Parathyroid adenoma (tissue), 2 donors: ENCODE data around the gene KAZN.

Experiments used
- H2AFZ ChIP-seq: fragments of 300-600 bp; sonication (generic); one replicate; pipeline ENCODE4 v1.7.0; 2017; ENCODE audit warnings: antibody characterized with exemption, mild to moderate bottlenecking
- H3K27ac ChIP-seq: fragments of 300-600 bp; sonication (generic); one replicate; pipeline ENCODE4 v1.7.0; 2017
- H3K27me3 ChIP-seq: fragments of 300-600 bp; sonication (generic); one replicate; pipeline ENCODE4 v1.7.0; 2017; ENCODE audit warnings: low read length; ENCODE audit not compliant: control insufficient read depth, insufficient read depth
- H3K36me3 ChIP-seq: fragments of 300-600 bp; sonication (generic); one replicate; pipeline ENCODE4 v1.7.0; 2017; ENCODE audit warnings: low read length; ENCODE audit not compliant: control insufficient read depth, insufficient read depth
- H3K4me1 ChIP-seq: fragments of 300-600 bp; sonication (generic); one replicate; pipeline ENCODE4 v1.7.0; 2017; ENCODE audit warnings: control low read depth
- H3K4me2 ChIP-seq: fragments of 300-600 bp; sonication (generic); one replicate; pipeline ENCODE4 v1.7.0; 2017; ENCODE audit warnings: low read length
- H3K4me3 ChIP-seq: fragments of 300-600 bp; sonication (generic); one replicate; pipeline ENCODE4 v1.7.0; 2017; ENCODE audit warnings: low read depth, low read length
- H3K79me2 ChIP-seq: fragments of 300-600 bp; sonication (generic); one replicate; pipeline ENCODE4 v1.7.0; 2017; ENCODE audit warnings: control low read depth
- H3K9ac ChIP-seq: fragments of 300-600 bp; sonication (generic); one replicate; pipeline ENCODE4 v1.7.0; 2017; ENCODE audit warnings: mild to moderate bottlenecking
- H3K9me3 ChIP-seq: fragments of 300-600 bp; sonication (generic); one replicate; pipeline ENCODE4 v1.7.0; 2017; ENCODE audit warnings: low read length; ENCODE audit not compliant: control insufficient read depth
- TF ChIP-seq, protein P1 (sequence below): fragments of 300-600 bp; sonication (generic); IDR thresholded peaks from one replicate; pipeline ENCODE4 v1.7.0; 2017; ENCODE audit warnings: antibody characterized with exemption, mild to moderate bottlenecking
- donor health status: primary hyperparathyroidism.

KAZN gene

GRCh38 chr1:14997646-14998276 lies 399.3 kb downstream of the KAZN start:
- no peaks in the 10 kb centered on the region for H3K27me3 ChIP-seq
- H3K4me1 ChIP-seq = peaks cover 6% of the 10 kb centered on the region
- H2AFZ ChIP-seq = no peak overlapping the region
- no peaks in the 10 kb centered on the region for H3K36me3 ChIP-seq
- TF ChIP-seq, protein P1, sequence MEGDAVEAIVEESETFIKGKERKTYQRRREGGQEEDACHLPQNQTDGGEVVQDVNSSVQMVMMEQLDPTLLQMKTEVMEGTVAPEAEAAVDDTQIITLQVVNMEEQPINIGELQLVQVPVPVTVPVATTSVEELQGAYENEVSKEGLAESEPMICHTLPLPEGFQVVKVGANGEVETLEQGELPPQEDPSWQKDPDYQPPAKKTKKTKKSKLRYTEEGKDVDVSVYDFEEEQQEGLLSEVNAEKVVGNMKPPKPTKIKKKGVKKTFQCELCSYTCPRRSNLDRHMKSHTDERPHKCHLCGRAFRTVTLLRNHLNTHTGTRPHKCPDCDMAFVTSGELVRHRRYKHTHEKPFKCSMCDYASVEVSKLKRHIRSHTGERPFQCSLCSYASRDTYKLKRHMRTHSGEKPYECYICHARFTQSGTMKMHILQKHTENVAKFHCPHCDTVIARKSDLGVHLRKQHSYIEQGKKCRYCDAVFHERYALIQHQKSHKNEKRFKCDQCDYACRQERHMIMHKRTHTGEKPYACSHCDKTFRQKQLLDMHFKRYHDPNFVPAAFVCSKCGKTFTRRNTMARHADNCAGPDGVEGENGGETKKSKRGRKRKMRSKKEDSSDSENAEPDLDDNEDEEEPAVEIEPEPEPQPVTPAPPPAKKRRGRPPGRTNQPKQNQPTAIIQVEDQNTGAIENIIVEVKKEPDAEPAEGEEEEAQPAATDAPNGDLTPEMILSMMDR = no peak
- H3K9ac ChIP-seq = no peak overlapping the region
- H3K4me3 ChIP-seq = no peak overlapping the region
- no peak overlapping the region for H3K4me2 ChIP-seq
- no peak overlapping the region for H3K27ac ChIP-seq
- H3K79me2 ChIP-seq = peaks cover 9% of the 10 kb centered on the region
- H3K9me3 ChIP-seq = no peaks in the 10 kb centered on the region

- Histone ChIP-seq H3K4me2 (no peak overlapping the region), H3K4me3 (no peak overlapping the region), H3K36me3 (no peaks in the 10 kb centered on the region), H3K27me3 (no peaks in the 10 kb centered on the region), H3K4me1 (peaks cover 10% of the 10 kb centered on the region), H2AFZ (no peak overlapping the region), H3K27ac (peak overlapping the region; percentile 49), H3K79me2 (peaks cover 17% of the 10 kb centered on the region), H3K9ac (no peak overlapping the region), H3K9me3 (no peaks in the 10 kb centered on the region)
- TF ChIP-seq, protein P1 = no peak
Observed at GRCh38 chr1:14999441-14999840, 401.0 kb downstream of the KAZN start.

GRCh38 chr1:15000030-15000429 lies 401.5 kb downstream of the KAZN start:
- Histone ChIP-seq H3K4me1 (peaks cover 7% of the 10 kb centered on the region), H3K27ac (peak overlapping the region; percentile 49), H3K9me3 (no peaks in the 10 kb centered on the region), H3K9ac (no peak overlapping the region), H3K36me3 (no peaks in the 10 kb centered on the region), H3K79me2 (peaks cover 19% of the 10 kb centered on the region), H3K4me2 (no peak overlapping the region), H3K4me3 (no peak overlapping the region), H3K27me3 (no peaks in the 10 kb centered on the region), H2AFZ (no peak overlapping the region)
- TF ChIP-seq, protein P1 = no peak

- H3K36me3 ChIP-seq = no peaks in the 10 kb centered on the region
- H3K4me1 ChIP-seq = peaks cover 7% of the 10 kb centered on the region
- H3K27ac ChIP-seq = no peak overlapping the region
- H3K9ac ChIP-seq = no peak overlapping the region
- H2AFZ ChIP-seq = no peak overlapping the region
- H3K4me3 ChIP-seq = no peak overlapping the region
- no peaks in the 10 kb centered on the region for H3K27me3 ChIP-seq
- no peaks in the 10 kb centered on the region for H3K9me3 ChIP-seq
- TF ChIP-seq, protein P1 = no peak
- no peak overlapping the region for H3K4me2 ChIP-seq
- peaks cover 21% of the 10 kb centered on the region for H3K79me2 ChIP-seq
Observed at GRCh38 chr1:15000671-15001070, 402.2 kb downstream of the KAZN start.

DNA sequence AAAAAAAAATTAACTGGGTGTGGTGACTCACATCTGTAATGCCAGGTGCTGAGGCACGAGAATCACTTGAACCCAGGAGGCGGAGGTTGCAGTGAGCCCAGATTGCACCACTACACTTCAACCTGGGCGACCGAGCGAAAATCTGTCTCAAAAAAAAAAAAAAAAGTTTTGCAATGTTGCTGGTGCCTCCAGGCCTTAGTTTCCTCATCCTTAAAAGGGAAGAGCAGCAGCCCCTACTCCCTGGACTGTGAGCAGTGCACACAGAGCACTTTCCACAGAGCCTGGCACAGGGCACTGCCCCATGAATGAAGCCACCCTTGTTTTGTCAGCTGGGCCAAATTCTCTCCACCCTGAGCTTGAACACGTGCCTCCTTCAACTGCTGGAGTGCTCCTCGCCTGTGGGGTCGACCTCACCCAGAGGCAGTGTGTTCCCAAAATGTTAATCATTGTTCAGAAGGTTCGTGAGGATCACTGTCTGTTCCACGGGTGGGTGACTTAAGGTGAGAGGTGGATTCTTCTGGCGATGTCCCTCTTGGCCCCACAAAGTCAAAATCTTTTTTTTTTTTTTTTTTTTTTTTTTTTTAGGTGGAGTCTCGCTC lies 402.9 kb downstream of the KAZN start:
- Histone ChIP-seq H3K9me3 (no peaks in the 10 kb centered on the region), H3K9ac (no peak overlapping the region), H3K27me3 (no peaks in the 10 kb centered on the region), H3K79me2 (peaks cover 22% of the 10 kb centered on the region), H3K27ac (no peak overlapping the region), H3K4me1 (peaks cover 7% of the 10 kb centered on the region), H3K4me3 (no peak overlapping the region), H3K36me3 (no peaks in the 10 kb centered on the region), H3K4me2 (no peak overlapping the region), H2AFZ (no peak overlapping the region)
- TF ChIP-seq, protein P1 = no peak
